Measurements from ENCODE around the gene CBX7.
A peak's percentile ranks its signal among the peaks of the same experiment; 100 is the strongest.

Gene CBX7

GRCh38 chr22:39153220-39153717, 789 bp upstream of the CBX7 start:
- Histone ChIP-seq H3K4me3 (ENCODE audit: extremely low read depth, insufficient read depth, low read length, poor library complexity, severe bottlenecking) (peak overlapping the region; percentile 49), H3K4me1 (ENCODE audit: control insufficient read depth, insufficient read depth, low read length, poor library complexity, severe bottlenecking) (peaks cover 5% of the 10 kb centered on the region), H3K27ac (ENCODE audit: low read depth, low read length, severe bottlenecking) (no peak overlapping the region), H3K36me3 (ENCODE audit: control insufficient read depth, insufficient read depth, low read length) (no peaks in the 10 kb centered on the region), H3K9me3 (ENCODE audit: control insufficient read depth, low read length) (no peaks in the 10 kb centered on the region)
- 5 to 8% methylated on average over 34 to 38 of the region's 43 CpGs for WGBS, 2 experiments (ENCODE audit: insufficient coverage in 2 of 2)

GRCh38 chr22:39152024-39152510, 413 bp downstream of the CBX7 start:
- Histone ChIP-seq H3K9me3 (ENCODE audit: control insufficient read depth, low read length) (no peaks in the 10 kb centered on the region), H3K4me1 (ENCODE audit: control insufficient read depth, insufficient read depth, low read length, poor library complexity, severe bottlenecking) (peaks cover 5% of the 10 kb centered on the region), H3K27ac (ENCODE audit: low read depth, low read length, severe bottlenecking) (no peak overlapping the region), H3K36me3 (ENCODE audit: control insufficient read depth, insufficient read depth, low read length) (no peaks in the 10 kb centered on the region), H3K4me3 (ENCODE audit: extremely low read depth, insufficient read depth, low read length, poor library complexity, severe bottlenecking) (peak overlapping the region; percentile 49)
- 23% methylated on average over 28 to 44 of the region's 44 CpGs for WGBS, 2 experiments (ENCODE audit: insufficient coverage in 2 of 2)

- no peaks in the 10 kb centered on the region for H3K9me3 ChIP-seq (ENCODE audit: control insufficient read depth, low read length)
- peaks cover 5% of the 10 kb centered on the region for H3K4me1 ChIP-seq (ENCODE audit: control insufficient read depth, insufficient read depth, low read length, poor library complexity, severe bottlenecking)
- no peak overlapping the region for H3K27ac ChIP-seq (ENCODE audit: low read depth, low read length, severe bottlenecking)
- 87 to 91% methylated on average over 9 to 10 of the region's 16 CpGs for WGBS, 2 experiments (ENCODE audit: insufficient coverage in 2 of 2)
- H3K4me3 ChIP-seq (ENCODE audit: extremely low read depth, insufficient read depth, low read length, poor library complexity, severe bottlenecking) = peak overlapping the region; percentile 49
- H3K36me3 ChIP-seq (ENCODE audit: control insufficient read depth, insufficient read depth, low read length) = no peaks in the 10 kb centered on the region
Observed at GRCh38 chr22:39151329-39151975, 1.0 kb downstream of the CBX7 start.

- H3K4me3 ChIP-seq (ENCODE audit: extremely low read depth, insufficient read depth, low read length, poor library complexity, severe bottlenecking) = no peak overlapping the region
- H3K9me3 ChIP-seq (ENCODE audit: control insufficient read depth, low read length) = no peaks in the 10 kb centered on the region
- H3K27ac ChIP-seq (ENCODE audit: low read depth, low read length, severe bottlenecking) = no peak overlapping the region
- peaks cover 10% of the 10 kb centered on the region for H3K4me1 ChIP-seq (ENCODE audit: control insufficient read depth, insufficient read depth, low read length, poor library complexity, severe bottlenecking)
- H3K36me3 ChIP-seq (ENCODE audit: control insufficient read depth, insufficient read depth, low read length) = no peaks in the 10 kb centered on the region
- 77 to 85% methylated on average over 6 of the region's 6 CpGs for WGBS, 2 experiments (ENCODE audit: insufficient coverage in 2 of 2)
Observed at GRCh38 chr22:39150848-39151215, 1.6 kb downstream of the CBX7 start.

- H3K27ac ChIP-seq (ENCODE audit: low read depth, low read length, severe bottlenecking) = no peak overlapping the region
- WGBS, 2 experiments (ENCODE audit: insufficient coverage in 2 of 2) = 78 to 87% methylated on average over 13 to 14 of the region's 16 CpGs
- peaks cover 10% of the 10 kb centered on the region for H3K4me1 ChIP-seq (ENCODE audit: control insufficient read depth, insufficient read depth, low read length, poor library complexity, severe bottlenecking)
- H3K9me3 ChIP-seq (ENCODE audit: control insufficient read depth, low read length) = no peaks in the 10 kb centered on the region
- H3K36me3 ChIP-seq (ENCODE audit: control insufficient read depth, insufficient read depth, low read length) = no peaks in the 10 kb centered on the region
- no peak overlapping the region for H3K4me3 ChIP-seq (ENCODE audit: extremely low read depth, insufficient read depth, low read length, poor library complexity, severe bottlenecking)
Observed at GRCh38 chr22:39149915-39150847, 2.3 kb downstream of the CBX7 start.

GRCh38 chr22:39148727-39149535, 3.5 kb downstream of the CBX7 start:
- Histone ChIP-seq H3K4me1 (ENCODE audit: control insufficient read depth, insufficient read depth, low read length, poor library complexity, severe bottlenecking) (peaks cover 10% of the 10 kb centered on the region), H3K36me3 (ENCODE audit: control insufficient read depth, insufficient read depth, low read length) (no peaks in the 10 kb centered on the region), H3K9me3 (ENCODE audit: control insufficient read depth, low read length) (no peaks in the 10 kb centered on the region), H3K4me3 (ENCODE audit: extremely low read depth, insufficient read depth, low read length, poor library complexity, severe bottlenecking) (no peak overlapping the region), H3K27ac (ENCODE audit: low read depth, low read length, severe bottlenecking) (no peak overlapping the region)
- 89 to 93% methylated on average over 2 to 5 of the region's 9 CpGs for WGBS, 2 experiments (ENCODE audit: insufficient coverage in 2 of 2)

GRCh38 chr22:39148026-39148726, 4.3 kb downstream of the CBX7 start:
- H3K4me3 ChIP-seq (ENCODE audit: extremely low read depth, insufficient read depth, low read length, poor library complexity, severe bottlenecking) = no peak overlapping the region
- peaks cover 10% of the 10 kb centered on the region for H3K4me1 ChIP-seq (ENCODE audit: control insufficient read depth, insufficient read depth, low read length, poor library complexity, severe bottlenecking)
- 85 to 88% methylated on average over 7 to 14 of the region's 16 CpGs for WGBS, 2 experiments (ENCODE audit: insufficient coverage in 2 of 2)
- no peaks in the 10 kb centered on the region for H3K36me3 ChIP-seq (ENCODE audit: control insufficient read depth, insufficient read depth, low read length)
- no peaks in the 10 kb centered on the region for H3K9me3 ChIP-seq (ENCODE audit: control insufficient read depth, low read length)
- no peak overlapping the region for H3K27ac ChIP-seq (ENCODE audit: low read depth, low read length, severe bottlenecking)

GRCh38 chr22:39147335-39148025, 5.0 kb downstream of the CBX7 start:
- Histone ChIP-seq H3K4me1 (ENCODE audit: control insufficient read depth, insufficient read depth, low read length, poor library complexity, severe bottlenecking) (peaks cover 10% of the 10 kb centered on the region), H3K9me3 (ENCODE audit: control insufficient read depth, low read length) (no peaks in the 10 kb centered on the region), H3K27ac (ENCODE audit: low read depth, low read length, severe bottlenecking) (no peak overlapping the region), H3K4me3 (ENCODE audit: extremely low read depth, insufficient read depth, low read length, poor library complexity, severe bottlenecking) (no peak overlapping the region), H3K36me3 (ENCODE audit: control insufficient read depth, insufficient read depth, low read length) (no peaks in the 10 kb centered on the region)
- 76 to 94% methylated on average over 2 to 3 of the region's 5 CpGs for WGBS, 2 experiments (ENCODE audit: insufficient coverage in 2 of 2)

- no peaks in the 10 kb centered on the region for H3K36me3 ChIP-seq (ENCODE audit: control insufficient read depth, insufficient read depth, low read length)
- WGBS, 2 experiments (ENCODE audit: insufficient coverage in 2 of 2) = 86 to 94% methylated on average over 6 of the region's 6 CpGs
- H3K27ac ChIP-seq (ENCODE audit: low read depth, low read length, severe bottlenecking) = peak overlapping the region; percentile 24
- H3K4me3 ChIP-seq (ENCODE audit: extremely low read depth, insufficient read depth, low read length, poor library complexity, severe bottlenecking) = peak overlapping the region; percentile 76
- H3K4me1 ChIP-seq (ENCODE audit: control insufficient read depth, insufficient read depth, low read length, poor library complexity, severe bottlenecking) = peaks cover 9% of the 10 kb centered on the region
- no peaks in the 10 kb centered on the region for H3K9me3 ChIP-seq (ENCODE audit: control insufficient read depth, low read length)
Observed at GRCh38 chr22:39146256-39147101, 6.0 kb downstream of the CBX7 start.

Measured in mesodermal cell (in vitro differentiated cells).